Testis (tissue), 2 donors: Measurements from ENCODE around the gene HPSE2.

Experiments used
- POLR2A ChIP-seq: fragments of 450-650 bp; IDR thresholded peaks from one replicate; pipeline ENCODE4 v1.6.1; 2017; ENCODE audit warnings: antibody characterized with exemption, mild to moderate bottlenecking, moderate library complexity
- TF ChIP-seq, protein P1 (sequence below), 3 experiments: fragments of 450-650 bp in 2 of 3; fragments of 200-600 bp in 1 of 3; sonication (generic) in 1 of 3; IDR thresholded peaks; one replicate each; pipeline ENCODE4 v1.5.1; 2016 to 2019; ENCODE audit warnings: antibody characterized with exemption in 3 of 3, mild to moderate bottlenecking in 2 of 3, moderate library complexity in 1 of 3

DNA sequence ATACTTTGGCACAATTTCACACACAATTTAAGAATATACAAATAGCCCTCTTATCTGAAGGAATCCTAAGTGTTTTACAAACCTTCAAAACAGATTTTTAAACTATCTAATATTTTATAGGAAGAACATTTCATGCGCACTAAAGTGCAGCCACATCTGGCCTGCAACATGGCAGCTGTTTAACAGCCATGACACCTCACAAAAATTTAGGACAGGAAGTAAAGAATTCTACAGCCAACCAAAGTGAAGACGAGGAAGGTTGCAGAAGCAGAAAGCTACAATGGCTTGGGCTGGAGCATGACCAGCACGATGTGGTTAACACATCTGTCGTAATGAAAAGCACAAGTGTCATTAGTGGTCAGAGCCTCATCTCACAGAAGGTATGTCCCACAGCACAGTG lies 238.1 kb downstream of the HPSE2 start:
- TF ChIP-seq, protein P1, sequence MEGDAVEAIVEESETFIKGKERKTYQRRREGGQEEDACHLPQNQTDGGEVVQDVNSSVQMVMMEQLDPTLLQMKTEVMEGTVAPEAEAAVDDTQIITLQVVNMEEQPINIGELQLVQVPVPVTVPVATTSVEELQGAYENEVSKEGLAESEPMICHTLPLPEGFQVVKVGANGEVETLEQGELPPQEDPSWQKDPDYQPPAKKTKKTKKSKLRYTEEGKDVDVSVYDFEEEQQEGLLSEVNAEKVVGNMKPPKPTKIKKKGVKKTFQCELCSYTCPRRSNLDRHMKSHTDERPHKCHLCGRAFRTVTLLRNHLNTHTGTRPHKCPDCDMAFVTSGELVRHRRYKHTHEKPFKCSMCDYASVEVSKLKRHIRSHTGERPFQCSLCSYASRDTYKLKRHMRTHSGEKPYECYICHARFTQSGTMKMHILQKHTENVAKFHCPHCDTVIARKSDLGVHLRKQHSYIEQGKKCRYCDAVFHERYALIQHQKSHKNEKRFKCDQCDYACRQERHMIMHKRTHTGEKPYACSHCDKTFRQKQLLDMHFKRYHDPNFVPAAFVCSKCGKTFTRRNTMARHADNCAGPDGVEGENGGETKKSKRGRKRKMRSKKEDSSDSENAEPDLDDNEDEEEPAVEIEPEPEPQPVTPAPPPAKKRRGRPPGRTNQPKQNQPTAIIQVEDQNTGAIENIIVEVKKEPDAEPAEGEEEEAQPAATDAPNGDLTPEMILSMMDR (IDR thresholded peaks at IDR 0.05): no peak
- no peak for TF ChIP-seq POLR2A
